HepG2 (cell line): ENCODE results near the gene GRK6. TPM values are rescaled to one million over a fixed set of nuclear protein-coding genes. Genes with fewer than 3 reads are reported as not detected.
A peak's percentile ranks its signal among the peaks of the same experiment; 100 is the strongest.

Experiments
- BORCS8-MEF2B ChIP-seq: sonication (generic); formaldehyde crosslinking; IDR thresholded peaks from 2 replicates; pipeline ENCODE4 v1.8.0; 2022; ENCODE audit warnings: mild to moderate bottlenecking, missing genetic modification reagents
- BRD4 ChIP-seq: sonication (generic); formaldehyde crosslinking; IDR thresholded peaks from 2 replicates; pipeline ENCODE4 v1.4.0; 2020; ENCODE audit warnings: missing genetic modification reagents
- EP300 ChIP-seq, 3 experiments: sonication (generic) in 1 of 3; formaldehyde crosslinking in 1 of 3; IDR thresholded peaks; 2 replicates each; pipeline versions ENCODE4 v1.5.1 to v1.6.1; 2011 to 2020; ENCODE audit warnings: low read depth in 2 of 3, low read length in 2 of 3, borderline replicate concordance in 1 of 3, improper control_type of control experiment in 1 of 3, mild to moderate bottlenecking in 1 of 3, missing genetic modification reagents in 1 of 3, moderate library complexity in 1 of 3
- MED8 ChIP-seq: sonication (generic); formaldehyde crosslinking; IDR thresholded peaks from 2 replicates; pipeline ENCODE4 v1.8.1; 2023; ENCODE audit warnings: mild to moderate bottlenecking, missing genetic modification reagents; ENCODE audit not compliant: insufficient replicate concordance
- PRMT3 ChIP-seq: sonication (generic); formaldehyde crosslinking; IDR thresholded peaks from 2 replicates; pipeline ENCODE4 v1.8.1; 2022; ENCODE audit warnings: low read depth, mild to moderate bottlenecking, moderate library complexity, missing genetic modification reagents, borderline replicate concordance
- ZKSCAN1 ChIP-seq: fragments of 150-350 bp; IDR thresholded peaks from 2 replicates; pipeline ENCODE4 v1.6.1; 2014; ENCODE audit warnings: low read length
- ZNF256 ChIP-seq: sonication (generic); formaldehyde crosslinking; conservative IDR thresholded peaks from 2 replicates; pipeline ENCODE4 v1.4.0; 2020; ENCODE audit warnings: missing genetic modification reagents
- ZNF496 ChIP-seq: sonication (generic); formaldehyde crosslinking; IDR thresholded peaks from 2 replicates; pipeline ENCODE4 v1.8.1; 2023; ENCODE audit warnings: mild to moderate bottlenecking, moderate library complexity, missing genetic modification reagents; ENCODE audit not compliant: insufficient replicate concordance
- ZNF558 ChIP-seq: sonication (generic); formaldehyde crosslinking; IDR thresholded peaks from 2 replicates; pipeline ENCODE4 v1.9.0; 2022; ENCODE audit warnings: mild to moderate bottlenecking, missing genetic modification reagents, borderline replicate concordance
- ZNF746 ChIP-seq: sonication (generic); formaldehyde crosslinking; IDR thresholded peaks from 2 replicates; pipeline ENCODE4 v1.8.0; 2022; ENCODE audit warnings: mild to moderate bottlenecking, missing genetic modification reagents
- ZNF761 ChIP-seq: sonication (generic); formaldehyde crosslinking; conservative IDR thresholded peaks from 2 replicates; pipeline ENCODE4 v1.4.0; 2020; ENCODE audit warnings: mild to moderate bottlenecking, missing genetic modification reagents
- ZNF768 ChIP-seq: sonication (generic); formaldehyde crosslinking; IDR thresholded peaks from 2 replicates; pipeline ENCODE4 v1.4.0; 2020; ENCODE audit warnings: missing genetic modification reagents
- polyA plus RNA-seq, 8 experiments: library from polyadenylated mRNA; depleted of rRNA in 3 of 8; stranded (reverse) in 7 of 8; unstranded in 1 of 8; fragments of >200 nt; fragmentation: Illumina TruSeq in 4 of 8; extraction: Trizol in 4 of 8; gene quantifications; 2 replicates each; pipeline versions ENCODE4 v1.2.1 to v1.2.3, GENCODE V29; 2011 to 2016; ENCODE audit warnings: low read depth in 4 of 8, missing spikeins in 1 of 8, mixed read lengths in 1 of 8; ENCODE audit not compliant: insufficient read depth in 1 of 8
- total RNA-seq, 5 experiments: library from RNA; depleted of rRNA; stranded (reverse); fragments of >200 nt; fragmentation: Illumina TruSeq; extraction: Trizol; gene quantifications; 2 replicates each; pipeline ENCODE4 v1.2.3, GENCODE V29; 2016; ENCODE audit warnings: low read depth in 1 of 5
- TF ChIP-seq, protein P1 (sequence below): sonication (generic); formaldehyde crosslinking; IDR thresholded peaks from 2 replicates; pipeline ENCODE4 v1.4.0; 2020; ENCODE audit warnings: mild to moderate bottlenecking, low read depth, missing genetic modification reagents
- TF ChIP-seq, protein P2 (sequence below): sonication (generic); formaldehyde crosslinking; IDR thresholded peaks from 2 replicates; pipeline ENCODE4 v1.8.0; 2022; ENCODE audit warnings: mild to moderate bottlenecking, missing genetic modification reagents, borderline replicate concordance
- TF ChIP-seq, protein P3 (sequence below): sonication (generic); formaldehyde crosslinking; IDR thresholded peaks from 2 replicates; pipeline ENCODE4 v1.8.0; 2022; ENCODE audit warnings: missing genetic modification reagents, mild to moderate bottlenecking, borderline replicate concordance
- TF ChIP-seq, protein P4 (sequence below): IDR thresholded peaks from 2 replicates; pipeline ENCODE4 v1.6.1; 2016; ENCODE audit warnings: mild to moderate bottlenecking
- TF ChIP-seq, protein P5 (sequence below): sonication (generic); formaldehyde crosslinking; IDR thresholded peaks from 2 replicates; pipeline ENCODE4 v1.4.0; 2020; ENCODE audit warnings: missing genetic modification reagents, borderline replicate concordance

The GRK6 gene
- total and polyA plus RNA-seq, 2 of the 13 experiments (the other 11 are each of a cell fraction or from before 2014, with no cell fraction given) = 13.2 to 19.9 TPM

DNA sequence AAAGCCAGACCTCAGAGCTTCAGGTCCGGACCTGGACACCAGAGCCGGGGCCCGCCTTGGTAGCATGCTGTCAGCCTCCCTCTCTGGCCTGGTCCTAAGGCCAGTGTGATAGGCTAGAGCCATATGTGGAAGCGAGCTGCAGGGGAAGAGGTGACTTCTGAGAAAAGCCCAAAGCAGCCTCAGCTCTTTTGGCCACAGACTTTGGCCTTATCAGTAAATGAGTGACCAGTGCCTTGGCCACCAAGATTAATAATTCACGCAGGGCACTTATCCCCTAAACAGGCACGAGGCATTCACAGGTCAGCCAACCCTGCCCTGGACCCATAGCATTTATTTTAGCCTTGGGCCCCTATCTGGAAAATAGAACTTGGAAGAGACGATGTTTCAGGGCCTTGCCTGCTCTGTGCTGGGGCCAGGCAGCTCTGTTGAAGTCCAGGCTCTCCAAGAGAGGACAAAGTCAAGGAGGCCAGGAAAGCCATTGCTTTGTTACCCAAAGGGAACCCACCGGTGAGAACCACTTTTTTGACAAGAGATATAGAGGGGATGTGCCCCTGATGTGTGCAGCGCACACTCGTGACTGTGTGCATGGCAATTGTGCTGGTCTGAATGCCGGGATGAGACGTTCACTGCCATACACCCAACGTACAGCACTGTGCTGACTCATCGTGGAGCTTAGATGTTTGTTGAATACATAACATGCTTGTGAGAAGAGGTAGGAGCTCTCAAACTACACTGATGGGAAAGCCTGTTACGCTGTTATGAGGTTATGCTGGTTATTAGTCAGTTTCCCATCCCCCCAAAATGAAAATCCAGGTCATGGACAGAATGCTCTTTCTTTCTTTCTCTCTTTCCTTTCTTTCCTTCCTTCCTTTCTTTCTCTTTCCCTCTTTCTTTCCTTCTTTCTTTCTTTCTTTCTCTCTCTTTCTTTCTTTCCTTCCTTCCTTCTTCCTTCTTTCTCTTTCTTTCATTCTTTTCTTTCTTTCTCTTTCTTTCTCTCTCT, 47.3 kb upstream of the GRK6 start (continued):
- TF ChIP-seq BORCS8-MEF2B (CRISPR knock-in tag) (no peak; the same call in 1 of the 2 replicates), MED8 (CRISPR knock-in tag) (peak; percentile 10), ZNF761 (CRISPR knock-in tag) (no peak), ZNF496 (no peak), BRD4 (peak; percentile 66), ZNF746 (CRISPR knock-in tag) (no peak), PRMT3 (CRISPR knock-in tag) (no peak), ZNF256 (CRISPR knock-in tag) (no peak), EP300 (IDR thresholded peaks at IDR 0.05; ENCODE audit: low read depth in 2 of 2, low read length in 2 of 2) (no peak; a peak in 1 of 4 replicates), EP300 (CRISPR knock-in tag; IDR thresholded peaks at IDR 0.05; ENCODE audit: borderline replicate concordance) (no peak), ZKSCAN1 (no peak), ZNF558 (peak; percentile 58; the same call in 1 of the 2 replicates), ZNF768 (CRISPR knock-in tag) (no peak)
- TF ChIP-seq, protein P1, sequence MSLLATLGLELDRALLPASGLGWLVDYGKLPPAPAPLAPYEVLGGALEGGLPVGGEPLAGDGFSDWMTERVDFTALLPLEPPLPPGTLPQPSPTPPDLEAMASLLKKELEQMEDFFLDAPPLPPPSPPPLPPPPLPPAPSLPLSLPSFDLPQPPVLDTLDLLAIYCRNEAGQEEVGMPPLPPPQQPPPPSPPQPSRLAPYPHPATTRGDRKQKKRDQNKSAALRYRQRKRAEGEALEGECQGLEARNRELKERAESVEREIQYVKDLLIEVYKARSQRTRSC = no peak
- TF ChIP-seq, protein P2, sequence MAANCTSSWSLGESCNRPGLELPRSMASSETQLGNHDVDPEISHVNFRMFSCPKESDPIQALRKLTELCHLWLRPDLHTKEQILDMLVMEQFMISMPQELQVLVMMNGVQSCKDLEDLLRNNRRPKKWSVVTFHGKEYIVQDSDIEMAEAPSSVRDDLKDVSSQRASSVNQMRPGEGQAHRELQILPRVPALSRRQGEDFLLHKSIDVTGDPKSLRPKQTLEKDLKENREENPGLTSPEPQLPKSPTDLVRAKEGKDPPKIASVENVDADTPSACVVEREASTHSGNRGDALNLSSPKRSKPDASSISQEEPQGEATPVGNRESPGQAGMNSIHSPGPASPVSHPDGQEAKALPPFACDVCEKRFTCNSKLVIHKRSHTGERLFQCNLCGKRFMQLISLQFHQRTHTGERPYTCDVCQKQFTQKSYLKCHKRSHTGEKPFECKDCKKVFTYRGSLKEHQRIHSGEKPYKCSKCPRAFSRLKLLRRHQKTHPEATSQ (CRISPR knock-in tag) = no peak
- TF ChIP-seq, protein P3, sequence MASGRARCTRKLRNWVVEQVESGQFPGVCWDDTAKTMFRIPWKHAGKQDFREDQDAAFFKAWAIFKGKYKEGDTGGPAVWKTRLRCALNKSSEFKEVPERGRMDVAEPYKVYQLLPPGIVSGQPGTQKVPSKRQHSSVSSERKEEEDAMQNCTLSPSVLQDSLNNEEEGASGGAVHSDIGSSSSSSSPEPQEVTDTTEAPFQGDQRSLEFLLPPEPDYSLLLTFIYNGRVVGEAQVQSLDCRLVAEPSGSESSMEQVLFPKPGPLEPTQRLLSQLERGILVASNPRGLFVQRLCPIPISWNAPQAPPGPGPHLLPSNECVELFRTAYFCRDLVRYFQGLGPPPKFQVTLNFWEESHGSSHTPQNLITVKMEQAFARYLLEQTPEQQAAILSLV = 0 out of 2 replicates have a peak, but pooled peaks have one; percentile 32
- TF ChIP-seq, protein P4, sequence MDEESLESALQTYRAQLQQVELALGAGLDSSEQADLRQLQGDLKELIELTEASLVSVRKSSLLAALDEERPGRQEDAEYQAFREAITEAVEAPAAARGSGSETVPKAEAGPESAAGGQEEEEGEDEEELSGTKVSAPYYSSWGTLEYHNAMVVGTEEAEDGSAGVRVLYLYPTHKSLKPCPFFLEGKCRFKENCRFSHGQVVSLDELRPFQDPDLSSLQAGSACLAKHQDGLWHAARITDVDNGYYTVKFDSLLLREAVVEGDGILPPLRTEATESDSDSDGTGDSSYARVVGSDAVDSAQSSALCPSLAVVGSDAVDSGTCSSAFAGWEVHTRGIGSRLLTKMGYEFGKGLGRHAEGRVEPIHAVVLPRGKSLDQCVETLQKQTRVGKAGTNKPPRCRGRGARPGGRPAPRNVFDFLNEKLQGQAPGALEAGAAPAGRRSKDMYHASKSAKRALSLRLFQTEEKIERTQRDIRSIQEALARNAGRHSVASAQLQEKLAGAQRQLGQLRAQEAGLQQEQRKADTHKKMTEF (CRISPR knock-in tag) = peak; percentile 77
- TF ChIP-seq, protein P5, sequence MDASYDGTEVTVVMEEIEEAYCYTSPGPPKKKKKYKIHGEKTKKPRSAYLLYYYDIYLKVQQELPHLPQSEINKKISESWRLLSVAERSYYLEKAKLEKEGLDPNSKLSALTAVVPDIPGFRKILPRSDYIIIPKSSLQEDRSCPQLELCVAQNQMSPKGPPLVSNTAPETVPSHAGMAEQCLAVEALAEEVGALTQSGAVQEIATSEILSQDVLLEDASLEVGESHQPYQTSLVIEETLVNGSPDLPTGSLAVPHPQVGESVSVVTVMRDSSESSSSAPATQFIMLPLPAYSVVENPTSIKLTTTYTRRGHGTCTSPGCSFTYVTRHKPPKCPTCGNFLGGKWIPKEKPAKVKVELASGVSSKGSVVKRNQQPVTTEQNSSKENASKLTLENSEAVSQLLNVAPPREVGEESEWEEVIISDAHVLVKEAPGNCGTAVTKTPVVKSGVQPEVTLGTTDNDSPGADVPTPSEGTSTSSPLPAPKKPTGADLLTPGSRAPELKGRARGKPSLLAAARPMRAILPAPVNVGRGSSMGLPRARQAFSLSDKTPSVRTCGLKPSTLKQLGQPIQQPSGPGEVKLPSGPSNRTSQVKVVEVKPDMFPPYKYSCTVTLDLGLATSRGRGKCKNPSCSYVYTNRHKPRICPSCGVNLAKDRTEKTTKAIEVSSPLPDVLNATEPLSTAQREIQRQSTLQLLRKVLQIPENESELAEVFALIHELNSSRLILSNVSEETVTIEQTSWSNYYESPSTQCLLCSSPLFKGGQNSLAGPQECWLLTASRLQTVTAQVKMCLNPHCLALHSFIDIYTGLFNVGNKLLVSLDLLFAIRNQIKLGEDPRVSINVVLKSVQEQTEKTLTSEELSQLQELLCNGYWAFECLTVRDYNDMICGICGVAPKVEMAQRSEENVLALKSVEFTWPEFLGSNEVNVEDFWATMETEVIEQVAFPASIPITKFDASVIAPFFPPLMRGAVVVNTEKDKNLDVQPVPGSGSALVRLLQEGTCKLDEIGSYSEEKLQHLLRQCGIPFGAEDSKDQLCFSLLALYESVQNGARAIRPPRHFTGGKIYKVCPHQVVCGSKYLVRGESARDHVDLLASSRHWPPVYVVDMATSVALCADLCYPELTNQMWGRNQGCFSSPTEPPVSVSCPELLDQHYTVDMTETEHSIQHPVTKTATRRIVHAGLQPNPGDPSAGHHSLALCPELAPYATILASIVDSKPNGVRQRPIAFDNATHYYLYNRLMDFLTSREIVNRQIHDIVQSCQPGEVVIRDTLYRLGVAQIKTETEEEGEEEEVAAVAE (CRISPR knock-in tag) = 0 out of 2 replicates have a peak, but pooled peaks have one; percentile 23
